ENCODE measurements around the gene THTPA.
A peak's percentile ranks its signal among the peaks of the same experiment; 100 is the strongest.

THTPA gene, protein sequence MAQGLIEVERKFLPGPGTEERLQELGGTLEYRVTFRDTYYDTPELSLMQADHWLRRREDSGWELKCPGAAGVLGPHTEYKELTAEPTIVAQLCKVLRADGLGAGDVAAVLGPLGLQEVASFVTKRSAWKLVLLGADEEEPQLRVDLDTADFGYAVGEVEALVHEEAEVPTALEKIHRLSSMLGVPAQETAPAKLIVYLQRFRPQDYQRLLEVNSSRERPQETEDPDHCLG

GRCh38 chr14:23555882-23556699 lies at the start of gene THTPA:
Gene THTPA, plus strand, starts transcription at chr14:23556271. Its CDS starts 487 bp downstream, at chr14:23556758.
- peak; percentile 63 for DNase-seq (ENCODE audit: low read depth)

DNA sequence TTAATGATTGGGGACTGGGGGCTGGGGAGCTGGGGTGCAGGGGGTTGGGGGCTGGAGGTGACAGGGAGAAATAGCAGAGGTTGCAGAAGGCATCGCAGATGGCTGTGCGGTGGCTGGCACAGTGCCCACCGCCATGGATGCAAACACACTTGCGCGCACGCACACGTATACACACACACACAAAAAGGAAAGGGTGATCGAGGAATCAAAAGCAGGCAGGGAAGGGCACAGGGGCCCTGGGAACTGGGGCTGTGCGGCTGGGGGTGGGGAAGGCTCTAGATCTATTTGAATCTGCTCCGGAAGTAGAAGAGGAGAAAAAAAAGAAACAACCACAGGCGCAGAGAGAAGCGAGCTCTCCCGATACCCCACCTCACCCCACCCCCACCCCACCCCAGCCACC lies 43.9 kb upstream of the THTPA start:
- no peak for DNase-seq (ENCODE audit: low read depth)

DNA sequence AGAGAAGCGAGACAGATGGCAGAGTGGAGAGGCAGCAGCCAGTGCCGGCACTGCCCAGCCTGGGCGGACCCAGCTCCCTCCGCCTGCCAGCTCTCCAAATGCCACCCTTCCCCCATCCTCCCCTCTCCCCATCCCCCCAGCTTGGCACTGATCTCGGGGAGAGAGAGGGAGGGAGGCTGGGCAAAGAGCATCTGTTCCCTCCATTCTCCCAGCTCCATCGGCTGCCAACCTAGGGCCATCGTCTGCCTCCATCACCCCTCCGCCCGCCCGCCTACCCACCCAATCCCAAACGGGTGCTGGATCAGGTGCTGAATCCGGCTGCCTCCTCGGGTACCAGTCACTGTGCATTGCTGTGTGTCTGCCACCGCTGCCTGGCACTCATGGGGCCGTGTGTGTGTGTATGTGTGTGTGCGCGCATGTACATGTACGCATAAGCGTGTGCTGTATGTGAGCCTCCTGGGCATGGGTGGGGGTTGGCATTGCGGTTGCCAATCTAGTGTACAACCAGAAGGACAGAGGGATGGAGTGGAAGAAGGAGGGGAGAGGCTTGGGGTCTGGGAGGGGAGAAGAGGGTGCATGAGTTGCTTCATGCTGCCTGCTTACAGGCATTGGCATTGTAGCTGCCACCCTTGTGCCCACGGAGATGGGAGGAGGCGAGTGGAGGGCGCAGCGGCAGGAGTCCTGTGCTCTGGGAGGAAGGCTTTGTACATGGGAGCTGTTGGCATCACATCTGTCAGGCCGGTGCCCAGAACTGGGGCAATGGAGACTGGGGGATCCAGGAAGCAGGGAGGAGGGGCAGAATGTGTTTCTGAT lies 42.9 kb upstream of the THTPA start:
- DNase-seq (ENCODE audit: low read depth) = no peak

- DNase-seq (ENCODE audit: low read depth) = no peak
Measured at GRCh38 chr14:23513818-23514643, 42.0 kb upstream of the THTPA start.

- DNase-seq (ENCODE audit: low read depth) = no peak
Measured at GRCh38 chr14:23514644-23514957, 41.5 kb upstream of the THTPA start.

GRCh38 chr14:23517650-23518326 lies 38.3 kb upstream of the THTPA start:
- no peak for DNase-seq (ENCODE audit: low read depth)

DNA sequence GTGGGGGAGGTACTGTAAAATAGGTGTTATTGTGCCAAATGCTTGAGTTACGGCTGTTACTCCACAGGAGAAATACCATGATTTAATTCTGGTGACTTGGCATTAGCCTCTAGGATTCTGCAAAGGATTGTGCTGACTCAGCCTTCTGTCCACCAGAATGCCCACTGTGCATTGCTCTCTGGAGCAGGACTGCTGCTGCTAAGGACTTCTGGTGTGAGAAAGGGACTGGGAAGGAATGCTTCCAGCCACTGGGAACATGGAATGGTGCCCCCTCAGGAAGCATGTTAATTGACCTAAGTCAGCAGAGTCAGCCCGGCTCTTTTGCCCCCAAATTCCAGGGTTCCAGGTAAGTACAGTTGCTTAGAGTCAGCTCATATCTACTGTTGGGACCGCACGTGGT lies 37.4 kb upstream of the THTPA start:
- no peak for DNase-seq (ENCODE audit: low read depth)

DNA sequence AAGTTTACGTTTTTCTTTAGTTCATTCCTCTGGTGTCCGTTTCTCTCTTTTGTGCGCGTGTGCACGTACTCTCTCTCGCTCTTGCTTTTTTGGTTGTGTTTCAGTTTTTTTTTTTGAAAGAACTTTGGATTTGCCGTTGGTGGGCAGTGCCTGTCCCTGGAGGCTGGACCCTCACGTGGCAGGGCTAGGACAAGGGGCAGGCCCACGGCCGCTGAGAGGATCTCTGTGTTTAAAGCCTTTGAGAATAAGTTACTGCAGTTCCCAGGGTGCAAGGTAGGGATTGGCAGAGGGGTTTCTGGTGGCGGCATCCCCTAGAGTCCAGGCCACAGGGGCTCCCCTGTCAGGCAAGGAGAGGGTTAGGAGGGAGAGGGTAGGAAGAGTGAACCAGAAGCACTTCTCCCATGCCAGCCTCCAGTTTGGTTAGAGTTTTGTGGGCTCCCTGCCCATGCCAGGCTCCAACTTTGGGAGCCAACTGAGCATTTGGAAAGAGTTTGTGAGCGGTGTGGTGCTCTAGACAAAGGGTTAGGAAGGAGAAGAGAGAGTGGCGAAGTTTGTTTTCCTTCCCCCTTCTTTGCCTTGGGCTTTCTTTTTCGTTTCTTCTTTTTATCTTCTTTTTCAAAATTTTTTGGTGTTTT lies 35.1 kb upstream of the THTPA start:
- no peak for DNase-seq (ENCODE audit: low read depth)

- DNase-seq (ENCODE audit: low read depth) = no peak
Measured at GRCh38 chr14:23521785-23522640, 34.1 kb upstream of the THTPA start.

GRCh38 chr14:23522643-23523198 lies 33.4 kb upstream of the THTPA start:
- DNase-seq (ENCODE audit: low read depth) = no peak

DNA sequence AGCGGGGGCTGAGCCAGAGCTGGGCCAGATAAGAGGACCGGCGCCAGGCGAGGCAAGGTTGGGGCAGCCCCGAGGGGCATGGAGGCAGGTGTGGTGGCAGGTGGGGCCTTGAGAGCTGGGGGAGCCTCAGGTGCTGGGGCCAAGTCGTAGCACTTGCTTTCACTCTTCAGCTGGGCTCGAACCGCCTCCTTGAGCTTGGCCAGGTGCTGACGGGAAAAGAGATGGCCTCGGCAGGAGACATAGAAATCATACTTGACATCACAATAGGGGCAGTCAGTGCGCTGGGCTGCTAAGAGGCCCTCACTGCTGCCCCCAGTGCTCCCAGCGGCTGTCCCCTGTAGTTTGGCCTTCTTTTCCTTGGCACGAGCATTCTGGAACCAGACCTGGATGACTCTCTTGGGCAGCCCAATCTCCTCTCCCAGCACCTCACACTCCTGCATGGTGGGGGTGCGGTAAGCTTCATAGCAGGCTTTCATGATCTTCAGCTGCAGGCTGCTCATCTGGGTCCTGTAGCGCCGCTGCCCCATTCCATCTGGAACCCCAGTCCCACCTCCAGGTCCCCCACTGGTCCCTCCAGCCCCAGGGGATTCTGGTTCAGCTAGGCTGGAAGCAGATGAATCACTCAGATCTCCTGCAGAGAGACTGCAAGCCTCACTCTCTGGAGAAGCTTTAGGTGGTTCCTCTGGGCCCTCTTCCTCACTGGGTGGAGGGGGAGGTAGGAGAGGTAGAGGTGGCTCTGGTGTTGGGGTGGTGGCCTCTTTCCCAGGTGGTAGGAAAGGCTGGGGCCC lies 32.6 kb upstream of the THTPA start:
- no peak for DNase-seq (ENCODE audit: low read depth)

DNA sequence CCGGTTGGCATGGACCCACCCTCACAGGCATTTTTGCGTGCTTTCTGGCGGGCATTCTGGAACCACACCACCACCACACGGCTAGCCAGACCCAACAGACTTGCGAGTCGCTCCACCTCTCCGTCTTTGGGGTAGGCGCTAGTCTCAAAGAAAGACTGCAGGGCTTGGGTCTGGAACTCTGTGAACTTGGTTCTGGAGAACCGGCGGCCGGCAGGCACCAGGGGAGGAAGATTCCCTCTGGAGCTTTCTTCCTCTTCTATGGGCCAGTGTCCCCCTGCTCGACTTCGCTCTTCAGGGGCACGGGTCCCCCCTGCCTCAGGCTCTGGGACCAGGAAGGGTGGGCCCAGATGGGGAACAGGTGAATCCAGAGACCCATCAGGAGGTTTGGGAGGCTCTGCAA lies 31.1 kb upstream of the THTPA start:
- no peak for DNase-seq (ENCODE audit: low read depth)

DNA sequence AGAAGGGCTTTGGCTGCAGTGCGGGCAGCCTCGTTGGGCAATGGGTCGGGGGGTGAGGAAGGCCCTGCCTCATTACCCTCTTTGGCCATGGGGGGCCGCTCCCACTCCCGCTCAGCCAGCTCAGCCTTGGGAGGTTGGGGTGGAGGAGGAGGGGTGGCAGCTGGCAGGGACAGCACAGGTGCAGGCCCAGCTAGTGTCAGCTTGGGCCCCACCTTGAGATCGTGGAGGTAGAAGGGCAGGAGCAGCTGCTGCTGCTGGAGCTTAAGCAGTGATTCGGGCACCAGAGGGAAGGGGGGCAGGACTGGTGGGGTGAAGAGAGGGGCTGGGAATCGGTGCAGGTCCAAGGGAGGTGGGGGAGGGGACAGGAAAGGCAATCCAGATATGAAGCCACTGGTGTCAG lies 30.5 kb upstream of the THTPA start:
- DNase-seq (ENCODE audit: low read depth) = no peak

- DNase-seq (ENCODE audit: low read depth) = no peak
Measured at GRCh38 chr14:23528555-23528954, 27.5 kb upstream of the THTPA start.

GRCh38 chr14:23529016-23529415 lies 27.1 kb upstream of the THTPA start:
- no peak for DNase-seq (ENCODE audit: low read depth)

GRCh38 chr14:23530375-23531055 lies 25.6 kb upstream of the THTPA start:
- no peak for DNase-seq (ENCODE audit: low read depth)

DNA sequence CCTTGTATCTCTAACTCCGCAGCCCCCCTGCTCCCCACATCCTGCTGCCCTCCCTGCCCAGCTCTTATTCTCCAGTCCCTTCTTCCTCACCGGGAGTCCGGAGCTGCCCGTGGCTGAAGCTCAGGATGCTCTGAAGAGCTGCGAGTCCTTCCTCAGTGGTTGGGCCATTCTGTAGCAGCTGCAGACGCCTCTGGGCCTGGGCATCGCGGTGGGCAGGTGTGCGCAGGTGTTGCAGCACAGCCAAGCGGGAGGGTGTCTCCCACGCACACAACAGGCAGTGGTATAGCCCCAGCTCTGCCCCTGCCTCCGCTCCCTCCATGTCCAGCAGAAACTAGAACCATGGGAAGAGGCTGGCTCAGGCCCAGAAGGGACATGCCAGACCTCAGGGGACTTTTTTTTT lies 24.7 kb upstream of the THTPA start:
- DNase-seq (ENCODE audit: low read depth) = no peak

GRCh38 chr14:23532658-23533057 lies 23.4 kb upstream of the THTPA start:
- no peak for DNase-seq (ENCODE audit: low read depth)
